ENCODE data around the gene LCP2.
A peak's percentile ranks its signal among the peaks of the same experiment; 100 is the strongest.

The LCP2 gene

GRCh38 chr5:170294556-170294955 is 3.0 kb downstream of the LCP2 start:
- no peak for DNase-seq

- no peak for DNase-seq
These were observed 3.5 kb downstream of the LCP2 start for GRCh38 chr5:170294057-170294456.

DNA sequence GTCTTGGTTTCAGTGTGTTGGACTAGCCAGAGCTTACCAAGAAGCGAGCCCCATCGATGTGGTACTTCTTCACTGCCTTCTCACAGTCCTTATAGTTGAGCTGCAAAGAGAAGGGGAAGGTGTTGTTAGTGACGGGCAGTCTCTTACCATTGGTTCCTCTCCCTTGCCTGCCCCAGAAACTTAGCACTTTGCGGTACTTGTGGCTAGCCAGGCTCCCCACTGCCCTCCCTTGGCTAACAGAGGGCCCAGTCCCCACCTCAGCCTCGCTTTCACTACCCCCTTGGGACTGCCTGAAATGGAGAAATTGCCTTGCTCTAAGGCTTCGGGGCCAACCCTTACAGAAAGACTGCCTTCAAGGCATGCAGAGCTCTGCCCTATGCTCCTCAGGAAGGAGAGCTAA is 4.3 kb downstream of the LCP2 start:
- DNase-seq: peak; percentile 30

DNA sequence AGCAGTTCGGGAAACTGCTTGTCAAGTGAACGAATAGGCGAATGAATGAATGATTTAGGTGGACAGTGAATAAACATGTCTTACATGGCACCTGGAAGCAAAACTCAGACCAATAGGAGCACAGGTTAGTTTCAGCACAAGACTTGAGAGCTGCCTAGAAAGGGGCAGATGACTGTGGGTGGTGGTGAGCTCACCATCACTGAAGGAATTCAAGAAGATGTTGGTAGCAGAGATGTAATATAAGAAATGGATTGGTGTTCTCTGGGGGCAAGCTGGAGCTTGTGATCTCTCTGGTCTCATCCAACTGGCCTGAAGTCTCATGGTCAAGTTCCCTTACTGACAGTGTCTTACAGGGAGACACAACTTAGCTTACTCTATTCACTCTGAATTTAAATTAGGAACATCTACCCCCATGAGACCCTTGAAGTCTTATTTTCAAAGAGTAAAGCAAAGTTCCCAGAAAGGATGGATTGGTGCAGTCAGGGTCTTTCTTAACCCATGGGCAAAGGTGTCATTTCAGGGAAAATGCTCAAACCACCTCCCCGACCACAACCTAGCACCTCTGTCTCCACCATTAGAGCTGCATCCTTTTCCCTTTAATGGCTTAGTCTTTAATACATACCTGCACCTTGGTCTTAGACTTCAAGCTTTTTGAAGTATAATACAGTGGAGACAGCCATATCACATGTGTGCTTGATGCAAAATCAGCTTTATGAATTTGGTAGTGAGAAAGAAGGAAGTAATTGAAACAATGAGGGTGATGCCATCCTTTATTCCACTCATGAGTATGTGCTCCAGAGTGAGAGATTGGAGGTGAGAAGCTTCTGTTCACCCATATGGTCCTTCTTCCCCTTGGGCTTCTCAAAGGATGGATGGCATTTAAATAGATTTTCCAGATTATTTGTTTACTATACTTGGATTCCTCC is 5.1 kb downstream of the LCP2 start:
- DNase-seq: no peak

GRCh38 chr5:170290498-170290897 is 7.1 kb downstream of the LCP2 start:
- DNase-seq: no peak

DNA sequence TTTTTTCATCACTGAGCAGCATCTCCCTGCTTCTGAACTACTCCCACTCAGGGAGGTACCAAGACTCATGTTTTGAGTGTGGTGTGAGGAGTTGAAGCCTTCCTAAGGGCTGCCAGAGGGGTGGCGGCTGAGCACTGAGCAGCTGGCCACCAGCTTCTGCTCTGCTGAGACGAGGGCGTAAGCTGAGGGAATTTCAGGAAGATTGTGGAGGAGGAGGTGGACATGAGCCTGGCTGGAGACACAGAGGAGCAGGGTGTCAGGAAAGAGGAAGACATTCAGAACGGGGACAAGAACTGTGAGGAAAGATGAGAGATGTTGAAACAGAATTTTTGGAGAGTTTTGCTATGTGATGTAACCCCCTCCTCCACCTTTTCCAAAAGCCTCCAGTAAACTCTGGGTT is 7.8 kb downstream of the LCP2 start:
- DNase-seq: no peak

DNA sequence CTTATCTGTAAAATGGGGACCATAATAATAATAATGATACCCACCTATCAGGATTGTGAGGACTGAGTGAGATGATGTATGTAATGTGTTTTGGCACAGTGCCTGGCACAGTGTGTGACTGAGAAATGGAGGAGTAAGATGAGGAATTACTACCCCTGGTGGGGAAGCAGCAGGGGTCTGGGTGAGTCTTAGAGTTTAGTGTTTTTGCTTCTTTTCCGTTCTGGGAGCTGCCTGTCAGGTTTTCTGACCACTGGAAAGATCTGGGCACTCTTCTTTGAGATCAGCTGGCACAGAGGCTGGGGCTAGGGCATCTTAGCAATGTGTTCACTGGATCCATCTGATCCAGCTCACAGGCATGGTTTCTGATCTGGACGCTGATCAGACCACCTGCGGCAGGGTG is 8.5 kb downstream of the LCP2 start:
- no peak for DNase-seq

GRCh38 chr5:170288551-170288950 is 9.0 kb downstream of the LCP2 start:
- DNase-seq: no peak

DNA sequence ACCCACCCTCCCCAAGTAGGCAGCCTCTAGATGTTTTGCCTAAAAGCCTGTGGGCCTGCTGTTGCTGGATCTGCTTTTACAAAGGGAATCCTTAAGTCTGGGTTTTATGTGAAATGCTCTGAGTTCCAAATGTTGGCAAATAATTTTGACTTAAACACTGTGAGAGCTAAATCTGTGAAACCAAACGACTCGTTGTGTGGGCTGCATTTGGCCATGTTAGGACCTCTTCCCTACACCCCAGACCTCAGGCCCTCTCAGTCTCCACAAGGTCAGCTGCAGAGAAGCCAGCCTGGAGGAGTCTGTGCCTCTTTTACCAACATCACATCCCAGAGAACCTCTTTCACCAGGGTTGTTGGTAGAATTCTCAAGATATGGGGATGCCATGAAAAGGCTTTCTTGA is 9.4 kb downstream of the LCP2 start:
- DNase-seq: no peak

DNA sequence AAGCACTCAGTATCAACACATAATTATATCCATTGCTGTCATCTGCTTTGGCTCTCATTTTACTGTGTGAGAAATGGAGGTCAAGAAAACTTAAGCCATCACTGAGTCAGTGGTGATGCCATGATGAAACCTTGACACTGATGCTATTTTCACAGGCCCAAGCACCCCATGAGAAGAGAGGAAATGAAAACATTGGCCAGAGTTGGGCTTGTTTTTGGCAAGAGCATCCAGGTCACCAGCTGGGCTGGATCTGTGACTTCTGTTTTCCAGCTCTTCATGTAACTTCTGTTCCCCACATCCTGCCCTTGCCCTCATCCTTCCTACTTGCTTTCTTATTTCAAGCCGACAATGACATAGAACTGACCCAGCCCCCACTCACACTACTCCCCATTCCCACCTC is 10.0 kb downstream of the LCP2 start:
- no peak for DNase-seq

- no peak for DNase-seq
These were observed 11.1 kb downstream of the LCP2 start for GRCh38 chr5:170286386-170286925.

- no peak for DNase-seq
These were observed 12.4 kb downstream of the LCP2 start for GRCh38 chr5:170285181-170285580.

DNA sequence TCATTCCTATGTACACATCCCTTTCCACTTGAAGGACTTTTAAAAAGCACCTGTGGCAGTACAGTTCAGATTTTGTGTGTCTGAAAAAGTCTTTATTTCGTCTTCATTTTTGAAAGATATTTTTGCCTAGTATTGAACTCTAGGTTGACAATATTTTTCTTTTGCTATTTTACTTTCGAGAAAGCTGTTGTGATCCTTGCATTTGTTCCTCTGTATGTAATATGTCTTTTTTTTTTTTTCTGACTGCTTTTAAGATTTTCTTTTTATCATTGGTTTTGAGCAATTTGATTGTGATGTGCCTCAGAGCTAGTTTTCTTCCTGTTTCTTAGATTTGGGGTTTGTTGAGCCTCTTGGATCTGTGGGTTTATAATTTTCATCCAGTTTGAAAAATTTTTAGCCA is 13.3 kb downstream of the LCP2 start:
- DNase-seq: no peak

GRCh38 chr5:170283296-170283695 is 14.3 kb downstream of the LCP2 start:
- no peak for DNase-seq

- DNase-seq: no peak
These were observed 17.5 kb downstream of the LCP2 start for GRCh38 chr5:170280011-170280493.

DNA sequence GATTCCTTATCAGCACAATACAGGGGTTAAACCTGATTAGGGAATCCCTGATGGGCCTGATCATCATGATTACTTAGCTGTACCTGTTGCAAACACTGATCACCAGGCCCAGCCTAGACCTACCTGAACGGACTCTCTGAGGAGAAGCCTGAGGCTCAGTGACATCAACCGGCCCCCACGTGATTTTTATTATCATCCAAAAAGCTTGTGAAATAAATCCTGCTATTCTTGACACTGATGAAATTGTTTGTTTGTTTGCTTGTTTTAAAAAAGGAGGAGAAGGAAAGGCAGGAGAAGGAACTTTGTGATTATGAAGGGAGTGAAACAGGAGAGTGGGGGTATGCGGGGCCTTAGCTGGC is 18.1 kb downstream of the LCP2 start:
- DNase-seq: no peak

- DNase-seq: peak; percentile 82
These were observed 18.7 kb downstream of the LCP2 start for GRCh38 chr5:170278611-170279458.

GRCh38 chr5:170277867-170278281 is 19.7 kb downstream of the LCP2 start:
- no peak for DNase-seq

- no peak for DNase-seq
These were observed 21.4 kb downstream of the LCP2 start for GRCh38 chr5:170276140-170276539.

DNA sequence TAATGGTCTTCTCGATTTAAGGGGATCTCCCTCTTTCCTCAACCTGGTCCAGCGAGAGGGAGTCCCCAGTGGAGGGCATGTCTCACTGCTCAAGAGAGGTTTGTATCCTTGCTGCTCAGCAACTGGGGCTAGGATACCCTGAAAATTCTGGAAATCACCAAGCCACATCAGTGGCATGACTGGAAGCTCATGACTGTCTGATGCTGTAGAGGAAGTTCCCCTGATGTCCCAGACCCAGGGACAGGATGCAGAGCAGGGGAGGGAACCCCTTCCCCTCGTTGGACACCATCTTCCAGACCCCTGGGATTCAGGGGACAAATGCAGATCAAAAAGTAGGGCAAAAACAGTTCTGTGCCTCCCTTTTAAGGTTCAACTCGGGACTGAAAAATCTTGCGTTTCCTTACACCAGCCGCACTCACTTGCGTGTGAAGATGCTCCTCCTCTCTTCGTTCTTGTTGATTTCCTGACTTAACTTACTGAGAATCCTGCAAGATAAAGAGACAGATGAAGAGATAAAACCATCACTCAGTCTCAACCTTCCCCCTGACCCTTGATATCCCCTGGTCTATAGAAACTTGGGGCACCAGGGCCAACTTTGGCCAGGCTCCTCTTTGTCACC is 22.1 kb downstream of the LCP2 start:
- DNase-seq: peak; percentile 64

- DNase-seq: peak; percentile 59
These were observed 23.4 kb downstream of the LCP2 start for GRCh38 chr5:170273968-170274710.

Measured in effector CD4-positive, alpha-beta T cell (primary cell).